Activated CD8-positive, alpha-beta memory T cell treated with anti-CD3 and anti-CD28 coated beads for 4 hours (primary cell): ENCODE measurements around the gene PRKN.
"Not testable (repeated sequence)": the region's sequence is repeated elsewhere in the genome, so short reads cannot be mapped to it uniquely, and the experiment has no call there.

Experiments
- DNase-seq, 2 donors: peaks; one replicate each; pipeline ENCODE4 v3.0.0-alpha.2; 2020; ENCODE audit warnings: low read depth in 2 of 2

The PRKN gene

DNA sequence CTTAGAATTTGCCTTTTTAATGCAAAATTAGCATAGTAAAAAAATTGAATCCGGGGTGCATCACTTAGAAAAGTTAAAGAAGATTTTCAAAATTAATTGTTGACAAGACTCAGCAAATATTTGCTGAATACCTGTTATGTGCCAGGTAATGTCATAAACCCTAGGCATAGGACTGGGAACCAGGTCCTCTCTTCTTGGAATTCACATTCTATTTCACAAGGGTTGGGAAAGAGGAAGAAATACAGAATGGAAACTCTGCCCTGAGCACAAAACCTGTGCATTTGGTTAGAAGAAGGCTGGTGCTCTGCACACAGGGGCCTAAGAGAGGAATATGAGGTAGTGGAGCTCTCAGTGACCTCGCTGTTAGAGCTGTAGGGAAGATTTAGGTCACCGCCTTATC, 879.9 kb downstream of the PRKN start:
- DNase-seq: no peak

DNA sequence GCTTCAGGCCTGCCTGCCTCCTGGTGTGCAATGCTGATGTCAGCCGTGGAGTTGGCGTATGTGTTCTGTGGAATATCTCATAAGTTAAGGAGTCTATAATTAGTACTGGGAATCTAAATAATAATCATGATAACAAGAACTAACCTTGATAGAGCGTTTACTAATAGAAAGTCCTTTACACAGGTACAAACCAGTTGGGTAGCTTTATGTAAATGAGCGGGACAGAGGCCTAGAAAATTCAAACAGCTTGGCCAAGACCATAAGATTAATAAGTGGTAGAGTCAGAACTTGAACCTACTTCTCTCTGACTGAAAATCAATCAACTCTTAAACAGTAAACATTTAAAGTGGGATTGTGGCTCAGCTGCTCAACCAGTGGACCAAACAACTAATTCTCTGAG, 882.8 kb downstream of the PRKN start:
- no peak for DNase-seq

DNA sequence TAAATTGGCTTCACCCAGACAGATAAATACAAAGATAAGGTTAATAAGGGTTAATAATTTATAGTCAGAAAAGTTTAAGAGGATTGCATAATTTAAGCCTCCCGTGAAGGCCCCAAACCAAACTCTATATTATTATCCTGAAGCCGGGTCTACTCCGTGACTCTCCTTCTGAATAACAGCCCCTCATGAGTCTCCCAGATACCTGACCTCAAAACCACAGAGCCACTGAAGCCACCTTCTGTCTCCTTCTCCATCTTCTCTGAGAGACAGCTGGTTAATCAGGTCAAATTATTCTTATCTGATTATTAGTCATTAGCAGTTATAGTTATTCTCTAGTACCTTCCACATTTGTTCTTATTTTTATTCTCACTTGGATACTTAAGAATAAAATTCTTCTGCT, 884.5 kb downstream of the PRKN start:
- no peak for DNase-seq

DNA sequence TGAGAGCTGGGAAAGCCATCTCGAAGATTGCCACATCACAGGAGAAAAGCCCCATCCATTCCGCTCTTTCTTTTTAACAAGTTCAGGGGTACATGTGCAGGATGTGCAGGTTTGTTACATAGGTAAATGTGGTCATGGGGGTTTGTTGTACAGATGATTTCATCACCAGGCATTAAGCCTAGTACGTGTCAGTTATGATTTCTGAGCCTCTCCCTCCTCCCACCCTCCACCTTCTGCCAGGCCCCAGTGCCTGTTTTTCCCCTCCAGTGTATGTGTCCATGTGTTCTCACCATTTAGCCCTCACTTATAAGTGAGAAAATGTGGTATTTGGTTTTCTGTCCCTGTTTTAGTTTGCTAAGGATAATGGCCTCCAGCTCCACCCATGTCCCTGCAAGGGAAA, 887.2 kb downstream of the PRKN start:
- no peak for DNase-seq

DNA sequence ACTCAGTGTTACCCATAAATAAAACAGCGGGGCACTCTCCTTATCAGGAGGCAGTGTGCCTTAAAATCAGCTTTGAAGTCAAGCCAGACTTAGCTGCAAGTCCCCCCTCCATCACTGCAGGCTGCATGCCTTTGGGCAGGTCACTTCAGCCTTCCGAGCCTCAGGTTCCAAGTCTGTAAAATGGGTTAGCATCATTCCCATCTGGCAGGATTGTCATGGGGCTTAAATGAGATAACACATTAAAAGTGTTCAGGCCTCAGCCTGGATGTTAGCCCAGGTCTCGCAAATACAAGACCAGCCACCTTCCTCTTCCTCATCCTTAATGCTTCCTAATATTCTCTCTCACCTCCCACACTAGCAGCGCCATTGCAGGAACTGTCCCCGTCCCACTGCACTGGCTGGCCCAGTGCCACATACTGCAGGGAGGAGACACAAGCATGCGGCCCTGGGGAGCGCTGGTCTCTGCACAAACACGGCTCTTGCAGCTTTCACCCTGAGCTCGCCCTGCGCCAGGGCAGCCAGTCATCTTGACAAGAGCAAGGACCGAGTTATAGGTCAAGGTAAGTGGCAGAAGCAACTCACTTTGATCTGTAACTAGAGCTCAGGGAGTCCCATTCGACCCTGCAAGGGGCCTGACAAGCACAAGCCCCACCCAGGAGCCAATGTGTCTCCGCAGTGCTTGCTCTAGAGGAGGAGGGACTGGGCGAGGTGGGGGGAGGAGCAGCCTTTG, 889.1 kb downstream of the PRKN start:
- no peak for DNase-seq

DNA sequence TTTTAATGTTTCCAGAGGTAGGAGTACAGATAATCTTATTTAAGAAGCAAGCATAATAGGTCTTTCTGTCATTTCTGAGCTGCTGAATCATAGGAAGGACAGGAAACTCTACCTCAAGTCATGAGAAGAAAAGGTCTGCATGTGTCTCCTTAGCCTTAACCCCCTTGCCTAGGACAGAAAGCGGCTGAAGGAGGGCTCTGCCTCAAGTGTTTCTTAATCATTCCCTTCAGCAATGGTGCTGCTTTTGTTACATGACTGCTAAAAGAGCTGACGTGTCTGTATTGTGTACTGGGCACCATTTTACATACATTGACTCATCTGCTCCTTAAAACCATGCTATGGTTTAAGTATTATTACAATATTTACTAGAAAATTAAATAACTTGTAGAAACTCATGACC, 889.7 kb downstream of the PRKN start:
- no peak for DNase-seq

DNA sequence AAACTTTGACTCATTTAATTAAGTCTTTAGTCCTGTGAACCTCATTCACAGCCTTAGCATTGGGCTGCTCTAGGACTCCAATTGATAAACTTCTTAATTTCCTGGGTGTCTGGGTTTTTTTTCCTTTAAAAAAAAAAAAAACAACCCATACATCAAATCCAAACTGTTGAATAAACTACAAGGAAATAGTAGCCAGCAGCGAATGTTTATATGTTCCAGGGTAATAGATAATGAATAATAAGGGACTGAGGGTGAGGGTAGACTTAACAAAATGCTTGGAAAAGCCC, 890.2 kb downstream of the PRKN start:
- no peak for DNase-seq

DNA sequence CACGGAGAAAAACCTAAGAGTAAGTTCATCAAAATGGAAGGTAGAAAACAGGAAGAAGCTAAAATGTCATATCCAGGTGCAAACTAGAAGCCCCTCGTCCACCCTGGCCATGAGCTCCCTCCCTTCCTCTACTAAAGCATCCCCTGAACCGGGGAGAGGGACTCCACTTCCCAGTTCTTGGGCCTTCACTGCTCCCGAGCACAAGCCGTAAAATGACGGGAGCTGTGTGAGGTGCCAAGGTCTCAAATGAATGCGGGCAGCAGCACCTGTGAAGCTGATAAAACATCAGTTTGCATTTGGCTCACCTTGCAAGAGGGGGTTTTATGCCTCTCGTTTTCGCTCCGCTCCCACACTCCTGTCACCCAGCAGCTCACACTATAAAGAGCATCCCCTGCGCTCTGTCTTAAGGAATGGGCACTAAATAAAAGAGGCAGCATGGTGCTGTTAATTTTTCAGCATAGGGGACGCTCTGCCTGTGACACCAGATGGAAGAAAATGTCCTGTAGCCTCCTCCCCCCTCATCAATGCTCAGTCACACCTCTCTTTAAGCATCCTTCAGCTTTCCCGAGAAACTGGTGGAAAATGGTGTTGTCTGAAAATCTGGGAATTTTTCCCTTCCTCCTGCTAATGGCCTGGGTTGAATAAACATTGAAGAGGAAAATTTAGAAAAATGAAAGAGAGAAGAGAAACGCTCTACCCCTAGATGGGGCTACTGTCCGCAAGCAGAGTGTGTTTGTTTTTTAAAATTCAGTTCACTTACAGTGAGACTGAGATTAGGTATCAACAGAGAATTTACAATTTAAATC, 890.7 kb downstream of the PRKN start:
- DNase-seq: no peak

DNA sequence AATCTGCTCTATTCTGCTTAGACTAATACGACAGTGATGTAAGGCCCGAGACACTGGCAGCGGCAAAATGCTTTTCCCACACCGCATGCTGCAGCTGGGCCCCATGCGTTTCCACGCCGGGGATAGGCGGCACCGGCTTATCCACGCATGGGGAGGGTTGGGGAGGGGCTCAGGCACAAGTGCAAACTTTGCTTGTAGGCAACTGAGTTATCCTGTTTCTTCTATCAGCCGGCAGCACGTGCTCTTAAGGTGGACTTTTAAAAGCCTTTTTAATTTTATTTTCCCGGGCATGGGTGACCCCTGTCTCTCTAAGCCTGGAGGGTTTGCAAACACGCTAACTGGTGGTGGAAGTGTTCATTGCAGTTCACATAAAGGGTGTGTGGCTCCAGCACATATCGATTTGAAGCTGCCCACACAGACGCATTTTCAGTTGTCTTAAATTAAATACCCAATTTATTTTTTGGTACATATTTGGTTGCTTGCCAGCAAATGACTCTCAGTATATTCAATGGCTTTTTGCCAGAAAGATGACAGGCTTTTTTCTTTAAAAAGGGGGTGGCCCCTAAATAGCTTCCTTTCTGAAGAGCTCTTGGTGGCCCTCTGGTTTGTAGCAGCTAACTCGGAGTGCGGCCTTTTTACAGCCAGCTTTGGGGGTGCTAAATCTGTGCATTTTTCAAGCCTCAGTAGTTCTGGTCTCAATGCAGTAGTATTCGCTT, 891.9 kb downstream of the PRKN start:
- DNase-seq: no peak

DNA sequence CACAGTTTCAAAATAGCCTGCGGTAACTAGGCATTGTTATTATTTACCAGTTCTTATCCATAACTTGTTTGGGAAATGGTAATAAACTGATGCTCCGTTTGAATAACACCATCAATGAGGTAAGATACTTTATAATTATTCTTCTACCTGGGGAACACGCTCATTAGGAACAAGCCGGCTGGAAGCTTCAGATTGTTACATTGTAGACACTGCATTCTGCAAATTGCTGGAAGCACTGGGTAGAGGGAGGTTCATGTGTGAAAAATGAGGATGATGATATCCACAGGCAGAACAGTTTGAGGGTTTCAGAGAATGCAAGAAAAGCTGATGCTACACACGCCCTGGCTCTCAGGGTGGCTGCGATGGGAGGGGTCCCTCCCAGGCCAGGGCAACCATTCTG, 893.1 kb downstream of the PRKN start:
- DNase-seq: no peak

DNA sequence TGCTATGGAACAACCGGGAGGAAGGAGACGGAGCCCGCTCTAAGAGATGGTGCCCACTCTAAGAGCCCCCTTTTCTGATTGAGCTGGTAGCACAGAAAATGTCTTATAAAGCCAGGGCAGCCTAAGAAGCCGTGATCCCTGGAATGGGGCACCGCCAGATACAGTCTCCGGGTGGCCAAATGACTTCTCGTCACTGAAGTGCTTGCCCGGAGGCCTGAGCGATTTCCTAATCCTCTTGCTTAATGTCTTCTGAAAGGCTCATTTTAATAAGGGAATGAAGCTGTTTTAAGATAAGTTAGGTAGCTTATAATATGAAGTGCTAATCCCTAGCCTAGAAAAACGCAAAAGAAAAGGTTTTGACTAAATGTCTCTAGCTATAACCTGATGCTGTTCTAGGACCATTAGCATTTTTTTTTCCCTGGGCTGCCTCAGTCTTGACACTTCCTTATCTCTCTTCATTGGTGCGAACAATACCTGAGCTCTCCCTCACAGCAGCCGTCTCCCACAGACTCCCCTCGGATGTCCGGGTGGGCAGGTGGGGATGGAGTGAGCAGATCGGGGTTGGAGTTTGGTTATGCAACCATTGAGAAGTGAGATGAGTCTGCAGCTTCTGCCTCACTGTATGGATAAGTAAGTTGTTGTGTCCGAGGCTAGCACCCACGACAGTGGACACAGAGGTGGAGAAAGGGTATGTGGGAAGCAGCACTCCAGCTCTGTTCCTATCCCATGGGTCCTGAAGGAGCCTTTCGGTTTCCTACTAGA, 894.3 kb downstream of the PRKN start:
- DNase-seq: no peak

DNA sequence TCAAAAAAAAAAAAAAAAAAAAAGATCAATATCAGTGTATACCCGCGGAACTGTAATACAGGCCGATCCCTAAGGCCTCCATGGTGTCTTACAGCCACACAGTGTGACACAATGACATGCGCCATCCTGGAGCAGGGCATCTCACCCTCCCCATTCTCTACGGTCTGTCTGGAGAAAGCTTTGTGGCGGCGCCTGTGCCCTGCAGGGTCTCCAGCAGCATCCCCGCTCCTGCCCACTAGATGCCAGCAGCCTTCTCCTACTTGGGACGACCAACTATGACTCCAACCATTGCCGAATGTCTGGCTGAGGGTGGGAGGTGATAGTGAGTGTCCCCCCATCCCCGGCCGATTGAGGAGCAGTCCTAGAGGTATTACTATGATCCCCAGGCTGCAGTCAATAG, 894.9 kb downstream of the PRKN start:
- no peak for DNase-seq

DNA sequence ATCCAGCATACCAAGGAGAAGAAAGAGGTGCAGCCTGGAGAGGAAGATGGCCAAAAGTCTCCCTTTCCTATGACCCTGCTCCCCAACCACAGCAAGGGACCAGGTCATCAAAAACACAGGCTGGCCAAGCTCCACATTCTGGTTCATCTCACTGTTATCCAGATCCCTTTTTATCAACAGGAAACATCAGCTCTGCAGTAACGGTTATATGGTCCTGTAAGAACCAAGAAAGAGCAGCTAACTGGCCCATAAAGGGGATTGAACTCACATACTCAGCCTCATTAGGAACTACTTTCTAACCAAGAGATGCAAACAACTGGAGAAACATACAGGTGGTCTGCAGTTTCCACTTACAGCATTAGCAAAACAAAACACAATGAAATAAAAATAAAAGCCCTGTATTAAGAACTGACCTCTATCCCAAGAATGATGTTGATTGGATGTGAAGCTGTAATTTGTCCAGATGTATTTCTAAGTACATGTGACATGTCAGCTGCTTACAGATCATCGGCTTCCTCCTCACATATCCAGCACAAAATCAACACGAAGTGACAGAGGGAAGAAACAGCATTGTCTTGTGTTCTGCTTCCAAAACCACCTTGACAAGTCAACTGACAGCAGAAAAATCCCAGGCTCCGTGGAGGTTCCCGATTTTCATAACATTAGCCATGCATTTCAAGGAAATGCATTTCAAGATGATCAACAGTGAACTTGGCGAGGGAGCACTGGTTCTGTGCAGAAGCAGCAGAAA, 896.5 kb downstream of the PRKN start:
- no peak for DNase-seq

DNA sequence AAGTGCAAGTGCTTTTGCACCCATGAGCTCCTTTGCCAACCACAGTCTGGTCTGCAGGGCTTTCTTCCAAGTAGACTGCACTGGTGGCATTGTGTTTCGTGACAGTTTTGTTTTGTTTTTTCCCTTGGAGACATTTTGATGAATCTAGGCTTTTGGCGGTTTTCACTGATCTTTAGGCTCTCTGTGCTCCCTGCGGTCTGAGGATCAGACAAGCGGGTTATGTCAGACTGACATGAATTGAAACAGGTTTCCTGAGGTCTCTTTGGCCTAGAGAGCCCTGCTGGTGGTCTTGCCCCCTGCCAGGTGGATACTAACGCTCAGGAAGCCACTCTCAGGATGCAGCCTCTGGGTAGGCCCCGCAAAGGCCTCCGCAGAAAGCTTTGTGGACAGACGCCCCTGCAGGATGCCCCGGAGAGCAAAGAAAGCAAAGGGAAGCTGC, 898.3 kb downstream of the PRKN start:
- no peak for DNase-seq

DNA sequence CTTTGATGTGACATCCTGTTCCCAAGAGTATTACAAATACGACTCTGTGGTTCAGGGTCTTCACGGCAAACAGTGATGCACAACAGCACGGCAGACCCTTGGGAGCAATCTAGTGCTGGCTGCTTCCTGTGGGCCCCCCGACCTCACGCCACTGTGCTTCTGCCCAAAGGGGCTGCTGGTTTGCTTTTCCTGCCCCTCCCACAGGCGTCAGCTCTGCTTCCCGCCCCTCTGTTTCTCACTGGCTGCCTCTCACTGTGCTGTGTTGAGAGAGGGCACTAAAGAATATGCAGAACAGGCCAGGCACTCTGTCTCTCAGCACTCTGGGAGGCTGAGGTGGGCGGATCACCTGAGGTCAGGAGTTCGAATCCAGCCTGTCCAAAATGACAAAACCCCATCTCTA, 899.2 kb downstream of the PRKN start:
- DNase-seq: no peak

DNA sequence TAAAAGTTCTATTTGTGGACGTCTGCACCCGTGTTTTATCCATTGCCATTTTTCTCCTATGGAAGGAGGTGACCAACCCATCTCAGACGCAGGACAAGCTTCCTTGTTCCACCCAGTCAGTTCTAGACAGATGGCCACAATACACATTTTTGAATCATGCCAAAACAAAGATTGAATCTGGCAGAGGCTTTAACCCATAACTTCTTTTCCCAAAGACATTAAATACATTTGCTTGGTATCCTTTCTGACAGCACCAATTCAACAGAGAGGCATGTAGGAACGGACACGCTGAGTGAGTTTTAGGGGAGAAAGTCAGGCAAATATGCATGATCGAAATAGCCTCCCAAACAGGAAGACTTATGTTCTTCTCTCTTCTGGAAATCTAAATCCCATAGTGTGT, 901.1 kb downstream of the PRKN start:
- no peak for DNase-seq

DNA sequence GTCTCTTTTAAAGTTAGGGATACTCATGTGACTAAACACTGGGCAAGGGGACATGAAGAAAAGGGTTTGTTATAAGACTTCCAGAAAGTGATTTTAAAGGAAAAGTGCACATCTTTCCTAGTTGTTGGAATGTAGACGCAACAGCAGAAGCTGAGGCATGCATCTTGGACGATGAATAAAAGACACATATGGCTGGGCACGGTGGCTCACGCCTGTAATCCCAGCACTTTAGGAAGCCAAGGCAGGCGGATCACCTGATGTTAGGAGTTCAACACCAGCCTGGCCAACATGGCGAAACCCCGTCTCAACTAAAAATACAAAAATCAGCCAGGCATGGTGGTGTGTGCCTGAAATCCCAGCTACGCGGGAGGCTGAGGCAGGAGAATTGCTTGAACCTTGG, 905.4 kb downstream of the PRKN start:
- not testable (repeated sequence) for DNase-seq

DNA sequence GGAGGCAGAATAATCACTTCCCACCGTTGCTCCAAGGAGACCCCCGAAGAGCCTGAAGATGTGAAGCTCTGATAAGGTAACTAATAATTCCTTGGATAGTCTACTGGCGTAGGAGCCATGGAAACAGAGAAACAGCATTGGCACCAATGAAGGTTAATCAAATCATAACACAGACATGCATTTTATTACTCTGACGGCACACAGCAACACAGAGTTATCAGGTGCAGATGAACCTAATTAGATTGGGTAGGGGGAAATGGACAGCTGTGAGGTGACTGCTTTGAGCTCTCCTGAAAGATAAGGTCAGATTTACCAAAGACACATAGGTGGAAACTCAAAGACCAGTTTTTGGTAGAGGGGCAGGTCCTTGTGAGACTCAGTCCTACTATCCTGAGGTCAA, 909.7 kb downstream of the PRKN start:
- DNase-seq: no peak

DNA sequence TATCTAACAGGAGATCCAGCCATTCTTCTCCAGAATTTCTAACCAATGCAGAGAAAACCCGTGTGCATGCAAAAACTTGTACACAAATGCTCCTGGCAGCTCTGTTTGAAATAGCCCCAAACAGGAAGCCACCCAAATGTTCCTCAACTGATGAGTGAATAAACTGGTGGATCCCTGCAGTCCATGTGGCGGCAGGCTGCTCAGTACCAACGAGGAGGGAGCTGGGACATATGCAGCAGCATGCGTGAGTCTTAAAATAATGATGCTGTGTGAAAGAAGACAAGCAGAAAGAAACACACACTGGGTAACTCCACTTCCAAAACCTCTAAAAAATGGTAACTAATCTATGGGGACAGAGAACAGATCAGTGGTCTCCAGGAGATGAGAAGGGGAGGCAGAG, 911.6 kb downstream of the PRKN start:
- no peak for DNase-seq

DNA sequence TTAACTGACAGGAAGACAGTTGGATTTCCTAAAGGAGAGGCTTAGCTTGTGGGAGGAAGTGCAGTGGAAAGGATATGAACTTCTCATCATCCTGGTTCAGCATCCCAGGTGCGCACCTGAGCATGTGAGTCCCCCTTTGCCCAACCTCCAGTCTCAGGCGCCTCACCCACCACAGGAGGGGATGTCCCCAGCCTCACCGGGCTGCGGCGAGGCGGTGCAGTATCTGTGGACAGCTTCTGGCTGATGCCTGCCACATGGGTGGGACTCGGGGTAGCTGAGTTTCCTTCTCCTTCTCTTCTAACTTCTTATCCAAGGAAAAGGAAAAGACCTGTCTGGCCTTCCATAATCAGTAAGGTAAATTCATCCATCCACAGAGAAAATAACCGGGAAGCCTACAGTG, 914.4 kb downstream of the PRKN start:
- no peak for DNase-seq

DNA sequence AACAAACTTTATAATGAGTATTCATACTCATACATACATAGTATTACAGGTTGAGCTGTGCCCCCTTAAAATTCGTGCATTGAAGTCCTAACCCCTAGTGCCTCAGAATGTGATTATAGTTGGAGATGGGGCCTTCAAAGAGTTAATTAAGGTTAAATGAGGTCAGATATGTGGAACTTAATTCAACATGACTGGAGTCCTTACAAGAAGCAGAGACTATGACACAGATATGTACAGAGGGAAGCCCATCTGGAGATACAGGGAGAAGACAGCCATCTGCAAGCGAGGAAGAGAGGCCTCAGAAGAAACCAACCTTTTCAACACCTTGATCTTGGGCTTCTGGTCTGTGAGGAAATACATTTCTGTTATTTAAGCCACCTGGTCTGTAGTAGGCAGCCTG, 917.6 kb downstream of the PRKN start:
- DNase-seq: no peak

DNA sequence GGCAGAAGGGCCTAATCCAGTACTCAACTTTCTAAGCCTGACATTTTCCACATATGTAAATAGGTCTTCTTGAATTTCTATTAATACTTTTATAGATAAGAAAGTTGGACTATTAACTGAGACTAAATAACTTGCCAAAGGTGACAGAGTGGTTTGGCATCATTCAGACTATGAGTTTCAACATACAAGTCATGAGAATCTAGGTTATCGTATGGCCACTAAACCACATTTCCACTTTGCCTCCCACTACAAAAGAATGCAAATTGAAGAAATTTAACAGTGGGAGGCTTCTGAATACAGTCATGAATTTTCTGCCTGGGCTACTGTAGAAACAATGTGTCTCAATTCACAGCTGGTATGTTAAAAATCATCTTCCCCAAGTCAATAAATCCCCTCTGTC, 922.7 kb downstream of the PRKN start:
- no peak for DNase-seq
